ENCODE data around the gene TMEM171. TPM values are rescaled to one million over a fixed set of nuclear protein-coding genes. Genes with fewer than 3 reads are reported as not detected.
A peak's percentile ranks its signal among the peaks of the same experiment; 100 is the strongest.

The TMEM171 gene
- total RNA-seq, 1 donor from 2014 or later: 11.3 TPM

DNA sequence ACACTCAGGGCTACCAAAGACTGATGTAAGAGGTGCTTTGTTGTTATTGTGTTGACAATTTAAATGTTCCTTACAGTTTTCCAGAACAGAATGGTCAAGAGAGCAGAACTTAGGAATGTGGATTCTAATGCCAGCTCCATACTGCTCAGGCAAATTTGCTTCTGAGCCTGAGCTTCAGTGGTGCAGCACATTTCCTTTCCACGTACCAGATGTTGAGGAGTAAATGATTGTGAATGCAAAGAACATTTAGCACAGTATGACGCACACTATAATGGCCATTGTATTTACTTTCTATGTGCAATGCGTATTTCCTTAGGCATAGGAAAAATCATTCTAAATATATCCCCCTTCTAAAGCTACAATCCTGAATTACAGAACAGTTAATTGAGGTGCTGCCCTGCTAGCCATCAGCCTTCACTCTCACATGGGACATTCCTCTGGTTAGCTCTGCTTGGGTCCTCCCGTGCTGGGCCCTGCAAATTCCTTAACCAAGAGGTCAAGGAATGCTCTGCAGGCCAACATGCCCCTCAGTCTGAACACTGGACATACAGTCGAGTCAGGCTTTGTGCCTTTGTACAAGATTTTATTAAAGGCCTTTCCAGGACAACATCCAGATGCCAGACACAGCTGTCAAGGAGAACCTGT, 31.5 kb downstream of the TMEM171 start:
- no peak for DNase-seq (ENCODE audit: low read depth)

DNA sequence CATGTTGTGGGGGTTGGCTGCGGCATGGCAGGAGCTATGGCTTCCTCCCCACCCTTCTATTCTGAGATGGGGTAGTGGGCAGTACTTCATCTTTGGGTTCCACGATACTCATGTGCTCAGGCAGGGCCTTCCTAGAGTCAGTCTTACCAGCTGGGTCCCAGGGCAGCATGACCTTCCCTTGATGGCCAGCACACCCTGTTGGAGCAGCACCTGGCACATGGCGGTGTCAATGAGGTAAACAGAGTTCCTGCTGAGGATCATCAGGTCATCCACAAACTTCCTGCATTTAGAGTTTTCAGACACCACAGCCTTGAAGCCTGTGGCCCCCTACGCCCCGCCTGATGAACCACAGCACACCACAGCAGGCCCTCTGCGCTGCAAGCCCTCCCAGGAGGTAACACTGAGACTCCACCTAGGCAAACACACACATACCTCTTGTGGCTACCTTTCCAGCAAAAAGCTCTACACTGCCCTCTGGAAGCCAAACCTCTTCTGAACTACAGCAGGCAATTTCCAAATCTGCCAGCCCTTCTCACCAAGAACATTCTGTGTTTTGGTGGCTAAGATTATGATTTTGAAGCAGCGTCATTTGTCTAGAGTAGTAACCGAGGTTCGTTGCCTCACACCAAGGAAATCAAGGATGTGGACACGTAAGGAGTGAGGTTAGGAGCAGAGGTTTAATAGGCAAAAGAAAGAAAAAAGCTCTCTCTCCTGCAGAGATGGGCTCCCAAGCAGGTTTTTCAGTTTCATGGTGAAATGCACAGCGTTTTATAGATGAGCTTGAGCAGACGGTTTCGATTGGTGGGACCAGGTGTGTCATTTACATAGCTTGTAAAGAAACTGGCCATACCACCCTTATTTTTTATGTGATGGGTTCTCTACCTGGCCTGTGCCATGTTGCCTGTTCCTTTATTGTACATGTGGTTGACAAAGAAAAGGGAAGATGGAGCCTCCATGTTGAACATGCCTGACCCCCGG, 32.3 kb downstream of the TMEM171 start:
- no peak for DNase-seq (ENCODE audit: low read depth)

DNA sequence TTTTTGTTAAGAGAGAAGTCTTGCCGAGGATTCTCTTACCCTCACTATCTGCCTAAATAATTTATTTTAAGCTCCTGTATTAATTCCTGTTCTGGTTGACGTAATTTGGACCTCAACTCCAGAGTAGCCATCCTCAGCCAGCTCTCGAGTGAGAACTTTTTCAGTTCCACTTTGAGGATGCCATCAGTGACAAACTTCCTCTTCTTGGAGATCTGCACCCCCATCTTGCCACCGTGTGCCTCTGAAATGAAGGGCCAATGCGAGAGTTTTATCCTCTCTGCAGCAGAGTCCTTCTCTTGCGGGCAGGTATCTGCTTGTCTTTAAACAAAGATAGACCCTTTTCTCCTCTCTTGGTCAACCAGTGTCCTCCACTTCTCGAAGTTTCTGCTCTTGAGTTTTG, 33.1 kb downstream of the TMEM171 start:
- DNase-seq (ENCODE audit: low read depth): no peak

DNA sequence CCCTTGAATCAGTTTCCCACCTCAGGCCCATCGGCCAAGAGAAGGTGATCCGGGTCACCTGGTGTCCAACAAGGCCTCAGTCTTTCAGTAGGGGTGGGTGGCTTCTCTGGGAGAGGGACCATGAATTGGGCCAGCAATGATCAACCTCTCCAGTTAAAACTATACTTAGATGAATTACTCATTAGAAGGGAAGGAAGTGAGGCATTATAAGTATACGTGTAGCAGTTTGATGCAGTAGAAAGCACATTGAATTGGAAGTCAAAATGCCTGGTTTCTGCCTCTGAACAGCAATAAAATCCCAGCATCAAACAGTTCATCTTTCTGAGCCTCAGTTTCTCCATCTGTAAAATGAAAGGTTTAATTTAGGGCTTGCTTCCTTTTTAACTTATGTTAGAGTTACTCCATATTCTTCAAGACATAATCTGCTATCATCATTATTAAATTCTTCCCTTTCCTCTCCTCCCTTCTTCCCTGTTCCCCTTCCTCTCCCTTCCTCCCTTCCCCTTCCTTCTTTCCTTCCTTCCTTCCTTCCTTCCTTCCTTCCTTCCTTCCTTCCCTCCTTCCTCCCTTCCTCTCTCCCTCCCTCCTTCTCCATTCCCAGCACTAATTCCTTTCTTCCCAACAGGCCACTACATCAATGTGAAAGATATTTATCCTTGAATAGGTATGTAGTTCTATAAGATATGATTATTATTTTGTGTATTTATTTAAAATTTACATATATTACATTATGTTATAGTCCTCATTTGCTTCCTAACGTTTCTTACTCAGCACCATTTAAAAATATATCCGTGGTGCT, 34.0 kb downstream of the TMEM171 start:
- DNase-seq (ENCODE audit: low read depth): no peak

DNA sequence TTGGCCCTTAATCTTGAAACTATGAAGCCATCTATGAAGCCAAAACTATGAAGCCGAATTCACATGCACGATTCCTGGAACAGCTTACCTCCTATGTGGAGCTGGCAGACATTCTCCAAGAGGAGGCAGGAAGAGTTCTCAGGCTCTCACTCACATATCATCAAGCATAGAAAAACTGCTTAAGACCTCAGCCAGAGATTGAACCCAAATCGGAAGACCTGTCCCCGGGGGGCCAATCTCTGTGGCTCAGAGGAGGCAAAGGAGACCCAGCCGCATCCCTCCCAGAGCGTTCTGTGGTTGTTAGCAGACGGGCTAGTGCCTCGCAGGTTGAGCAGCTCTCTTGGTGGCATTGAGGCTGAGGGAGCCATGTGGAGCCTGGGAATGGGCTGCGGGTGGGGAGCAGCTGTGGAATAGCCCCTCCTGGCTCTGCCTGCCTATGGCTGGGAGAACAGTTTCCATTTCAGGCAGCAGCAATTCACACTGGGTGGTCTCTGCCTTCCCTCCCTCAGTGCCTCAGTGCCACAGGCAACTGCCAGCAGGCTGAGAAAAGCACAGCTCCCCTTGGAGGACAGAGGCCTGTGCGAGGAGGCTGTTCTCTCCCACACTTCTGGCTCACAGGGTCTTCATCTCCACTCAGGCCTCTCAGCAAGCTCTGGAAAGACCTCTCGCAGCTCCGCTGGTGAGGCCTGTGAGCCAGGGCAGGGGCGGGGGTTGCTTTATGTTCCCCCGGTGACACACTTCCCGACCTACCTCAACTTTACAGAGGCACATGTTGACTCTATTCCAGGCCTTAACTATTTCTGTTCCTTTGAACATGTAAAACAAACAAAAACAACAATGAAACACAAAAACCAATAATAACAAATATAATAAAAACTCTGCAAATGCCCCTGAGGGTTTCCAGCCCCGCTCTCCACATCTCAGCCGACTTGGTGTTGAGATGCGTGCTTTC, 35.2 kb downstream of the TMEM171 start:
- peak; percentile 60 for DNase-seq (ENCODE audit: low read depth)

- no peak for DNase-seq (ENCODE audit: low read depth)
These were observed 37.3 kb downstream of the TMEM171 start for GRCh38 chr5:73157414-73158303.

GRCh38 chr5:73158313-73158712, 37.9 kb downstream of the TMEM171 start:
- peak; percentile 86 for DNase-seq (ENCODE audit: low read depth)

GRCh38 chr5:73160239-73160671, 39.9 kb downstream of the TMEM171 start:
- no peak for DNase-seq (ENCODE audit: low read depth)

DNA sequence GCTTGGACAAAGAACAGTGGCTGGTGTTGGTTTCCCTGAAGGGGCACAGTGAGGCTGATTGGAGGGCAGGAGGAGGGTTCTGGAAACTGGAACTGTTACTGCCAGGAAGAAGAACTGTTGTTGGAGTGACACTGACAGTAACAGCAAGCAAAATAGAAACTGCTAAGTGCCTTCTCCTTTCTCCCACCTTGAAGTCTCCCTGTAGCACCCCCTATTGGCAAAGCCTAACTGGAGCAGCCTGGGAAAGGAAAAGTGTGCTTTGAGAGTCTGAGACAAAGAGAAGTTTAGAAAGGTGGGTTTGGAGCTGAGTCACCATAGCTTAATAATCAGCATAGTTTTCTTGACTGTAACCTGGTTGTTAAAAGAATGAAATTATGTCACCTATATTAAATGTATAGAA, 50.1 kb downstream of the TMEM171 start:
- no peak for DNase-seq (ENCODE audit: low read depth)

GRCh38 chr5:73171495-73171894, 51.1 kb downstream of the TMEM171 start:
- peak; percentile 87 for DNase-seq (ENCODE audit: low read depth)

DNA sequence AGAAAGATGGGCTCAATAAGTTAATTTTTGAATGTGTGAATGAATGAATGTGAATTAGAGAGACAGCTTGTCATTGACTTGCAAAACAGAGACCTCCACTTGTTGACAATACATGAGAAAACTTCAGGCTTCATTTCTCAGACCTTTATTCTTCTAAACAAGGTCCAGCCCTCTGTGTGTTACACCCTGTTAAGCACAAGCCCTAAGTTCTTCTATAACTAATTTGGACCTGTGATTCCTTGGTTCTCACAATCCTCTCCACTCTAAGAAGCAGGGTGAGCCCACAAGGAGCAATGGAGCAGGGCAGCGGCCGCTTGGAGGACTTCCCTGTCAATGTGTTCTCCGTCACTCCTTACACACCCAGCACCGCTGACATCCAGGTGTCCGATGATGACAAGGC, 52.6 kb downstream of the TMEM171 start, which contains the start of gene TMEM174:
Gene TMEM174 (plus strand): TSS at position 243 of the 400 bp plus-strand sequence. CDS start 51 bp downstream, at position 294.
- DNase-seq (ENCODE audit: low read depth): peak; percentile 69

- no peak for DNase-seq (ENCODE audit: low read depth)
These were observed 53.9 kb downstream of the TMEM171 start for GRCh38 chr5:73174100-73174815.

DNA sequence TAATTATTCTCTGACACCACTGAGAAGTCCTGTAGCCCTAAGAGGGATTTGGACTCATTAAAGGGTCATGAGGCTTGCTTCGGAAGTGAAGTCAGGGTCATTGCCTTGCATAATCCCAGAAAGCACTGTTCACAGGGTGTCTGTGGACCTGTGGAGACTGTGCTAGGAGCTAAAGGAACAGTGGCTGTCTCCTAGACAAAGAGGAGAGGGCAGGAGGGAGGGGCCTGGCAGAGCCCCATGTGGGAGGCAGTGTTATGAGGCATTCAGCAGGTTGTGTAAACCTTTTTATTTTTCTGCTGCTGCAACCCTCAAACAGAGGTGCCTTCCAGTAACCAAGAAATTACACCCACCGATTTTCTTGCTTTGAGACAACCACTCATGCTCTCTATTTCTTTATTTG, 55.9 kb downstream of the TMEM171 start:
- DNase-seq (ENCODE audit: low read depth): peak; percentile 58

DNA sequence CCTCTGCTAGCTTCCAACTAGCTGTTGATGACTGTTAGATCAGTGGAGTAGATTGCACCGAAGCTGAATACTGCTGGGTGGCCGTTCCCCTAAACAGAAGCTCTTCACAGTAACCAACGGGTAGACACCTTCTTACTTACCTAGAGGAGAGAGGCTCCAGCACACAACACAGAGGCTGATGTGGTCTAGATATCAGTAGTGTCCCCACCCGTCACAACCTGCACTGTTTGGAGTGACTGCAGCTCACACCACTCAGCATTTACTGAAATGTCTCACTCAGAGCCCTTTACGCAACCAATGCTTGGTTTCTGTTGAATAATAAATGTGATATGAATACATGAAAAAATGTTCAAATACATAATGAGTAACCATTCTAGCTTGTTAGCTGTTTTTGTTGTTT, 57.9 kb downstream of the TMEM171 start:
- DNase-seq (ENCODE audit: low read depth): no peak

DNA sequence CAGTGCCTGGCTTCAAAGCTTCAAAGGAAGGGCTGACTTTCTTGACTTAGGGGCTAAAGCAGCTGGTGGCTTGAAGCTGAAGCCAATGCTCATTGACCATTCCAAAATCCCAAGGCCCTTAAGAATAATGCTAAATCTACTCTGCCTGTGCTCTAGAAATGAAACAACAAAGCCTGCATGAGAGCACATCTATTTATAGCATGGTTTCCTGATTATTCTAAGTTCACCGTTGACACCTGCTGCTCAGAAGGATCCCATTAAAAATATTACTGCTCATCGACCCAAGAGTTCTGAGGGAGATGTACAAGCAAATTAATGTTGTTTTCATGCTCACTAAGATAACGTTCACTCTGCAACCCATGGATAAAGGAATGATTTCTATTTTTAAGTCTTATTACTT, 59.4 kb downstream of the TMEM171 start:
- DNase-seq (ENCODE audit: low read depth): no peak

- DNase-seq (ENCODE audit: low read depth): peak; percentile 95
These were observed 60.2 kb downstream of the TMEM171 start for GRCh38 chr5:73180566-73180965.

Data from renal cortical epithelial cell (primary cell).